Activated B cell treated with CpG ODN at 0.5 μM for 24 hours (primary cell): Measurements from ENCODE around the gene PDZRN3. TPM values are rescaled to one million over a fixed set of nuclear protein-coding genes. Genes with fewer than 3 reads are reported as not detected.
"Not testable (repeated sequence)": the region's sequence is repeated elsewhere in the genome, so short reads cannot be mapped to it uniquely, and the experiment has no call there.

ENCODE experiments used
- ATAC-seq: fragments of 200-7000 bp; cut with Tn5 transposase; one replicate; pipeline ENCODE4 v1.10.0; 2021; ENCODE audit warnings: low read depth, mild to moderate bottlenecking, moderate library complexity
- CTCF ChIA-PET: fragments of 350-600 bp; sonication (Branson Sonifier 250); formaldehyde crosslinking; loops from one replicate; lab custom pipeline; 2021; ENCODE audit warnings: antibody characterized with exemption; lab: Charles Lee
- POLR2A ChIA-PET: fragments of 350-600 bp; sonication (Branson Sonifier 250); formaldehyde crosslinking; loops from one replicate; lab custom pipeline; 2021; ENCODE audit warnings: antibody characterized with exemption; lab: Charles Lee
- DNase-seq: peaks from one replicate; pipeline ENCODE4 v3.0.0; 2022
- H3K27ac Mint-ChIP-seq: one replicate; pipeline ENCODE4 v1.8.0; 2020; ENCODE audit warnings: mixed read lengths
- H3K27me3 Mint-ChIP-seq: one replicate; pipeline ENCODE4 v1.8.0; 2021; ENCODE audit warnings: mixed read lengths
- H3K36me3 Mint-ChIP-seq: one replicate; pipeline ENCODE4 v1.8.0; 2021; ENCODE audit warnings: low read depth, mixed read lengths
- H3K4me1 Mint-ChIP-seq: one replicate; pipeline ENCODE4 v1.8.0; 2021; ENCODE audit warnings: mixed read lengths
- H3K4me3 Mint-ChIP-seq: one replicate; pipeline ENCODE4 v1.8.0; 2020; ENCODE audit warnings: mild to moderate bottlenecking, mixed read lengths
- H3K9me3 Mint-ChIP-seq: one replicate; pipeline ENCODE4 v1.8.0; 2020; ENCODE audit warnings: mixed read lengths
- CTCF ChIP-seq: fragments of 200-600 bp; IDR thresholded peaks from one replicate; pipeline ENCODE4 v1.8.0; 2022; ENCODE audit warnings: antibody characterized with exemption, mild to moderate bottlenecking
- intact Hi-C: fragments of 100-400 bp; cut with micrococcal nuclease; formaldehyde crosslinking; loops from one replicate; pipeline ENCODE4 v1.15.1; 2024
- total RNA-seq: library from RNA; stranded (reverse); gene quantifications from 2 replicates; pipeline ENCODE4 v1.2.3, GENCODE V29; 2022

Gene PDZRN3
- total RNA-seq, 1 donor from 2014 or later, result not detected

DNA sequence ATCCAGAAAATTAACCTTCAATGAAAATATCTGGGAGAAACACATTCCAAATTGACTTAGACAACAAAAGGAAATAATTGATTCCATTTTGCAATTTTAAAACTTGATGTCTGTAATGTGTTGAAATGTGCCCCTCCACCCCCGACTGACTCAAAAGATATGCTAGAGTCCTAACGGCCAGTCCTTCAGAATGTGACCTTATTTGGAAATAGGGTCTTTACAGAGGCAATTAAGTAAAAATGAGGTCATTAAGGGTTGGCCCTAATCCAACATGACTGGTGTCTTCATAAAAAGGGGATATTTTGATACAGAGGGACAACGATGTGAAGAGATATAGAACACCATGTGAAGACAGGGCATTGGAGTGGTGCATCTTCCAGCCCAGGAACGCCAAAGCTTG lies 153.9 kb downstream of the PDZRN3 start:
- ATAC-seq, result no peak
- peaks cover 13% of the 10 kb centered on the region for H3K27me3 Mint-ChIP-seq
- POLR2A ChIA-PET, result no interaction called here

DNA sequence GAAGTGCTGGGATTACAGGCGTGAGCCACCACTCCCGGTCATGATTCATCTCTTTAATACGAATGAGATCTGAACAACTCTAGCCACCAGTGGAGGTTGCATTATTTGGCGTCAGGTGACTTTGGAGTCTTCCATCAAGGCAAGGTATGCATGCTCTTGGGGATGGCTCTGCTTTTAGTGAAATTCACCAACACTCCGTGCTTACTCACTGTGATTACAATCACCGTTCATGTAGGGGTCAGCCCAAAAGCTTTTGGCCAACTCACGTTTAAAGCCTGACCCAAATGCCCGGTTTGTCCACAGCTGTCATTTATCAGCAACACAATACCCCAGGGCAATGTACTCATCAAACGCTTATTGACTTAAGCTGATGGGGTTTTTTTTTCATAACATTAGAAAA lies 155.4 kb downstream of the PDZRN3 start:
- peaks cover 8% of the 10 kb centered on the region for H3K27me3 Mint-ChIP-seq
- H3K27ac Mint-ChIP-seq, result no peak overlapping the region
- CTCF ChIA-PET, result no interaction called here
- intact Hi-C loops, result no loop called here
- POLR2A ChIA-PET, result no interaction called here
- H3K4me3 Mint-ChIP-seq, result no peak overlapping the region
- H3K4me1 Mint-ChIP-seq, result no peaks in the 10 kb centered on the region
- TF ChIP-seq CTCF, result no peak
- no peaks in the 10 kb centered on the region for H3K36me3 Mint-ChIP-seq
- no peak for DNase-seq
- H3K9me3 Mint-ChIP-seq, result no peaks in the 10 kb centered on the region
- no peak for ATAC-seq

More for the DNA sequence above, 153.9 kb downstream of the PDZRN3 start:
- TF ChIP-seq CTCF, result no peak
- Mint-ChIP-seq H3K4me1 (no peaks in the 10 kb centered on the region), H3K27ac (no peak overlapping the region), H3K4me3 (no peak overlapping the region), H3K36me3 (no peaks in the 10 kb centered on the region), H3K9me3 (no peaks in the 10 kb centered on the region)
- CTCF ChIA-PET, result no interaction called here
- intact Hi-C loops, result no loop called here
- DNase-seq, result no peak

GRCh38 chr3:73467211-73467610 lies 157.5 kb downstream of the PDZRN3 start:
- Mint-ChIP-seq H3K36me3 (no peaks in the 10 kb centered on the region), H3K27me3 (peaks cover 8% of the 10 kb centered on the region), H3K4me3 (no peak overlapping the region), H3K27ac (no peak overlapping the region), H3K4me1 (no peaks in the 10 kb centered on the region), H3K9me3 (no peaks in the 10 kb centered on the region)
- ATAC-seq (no peak), DNase-seq (no peak)
- ChIA-PET POLR2A (no interaction called here), CTCF (no interaction called here)
- intact Hi-C loops, result no loop called here
- no peak for TF ChIP-seq CTCF

- H3K4me3 Mint-ChIP-seq, result no peak overlapping the region
- peaks cover 5% of the 10 kb centered on the region for H3K27me3 Mint-ChIP-seq
- H3K4me1 Mint-ChIP-seq, result no peaks in the 10 kb centered on the region
- ChIA-PET POLR2A (no interaction called here), CTCF (no interaction called here)
- ATAC-seq (no peak), DNase-seq (no peak)
- no peak overlapping the region for H3K27ac Mint-ChIP-seq
- intact Hi-C loops, result no loop called here
- H3K9me3 Mint-ChIP-seq, result no peaks in the 10 kb centered on the region
- H3K36me3 Mint-ChIP-seq, result no peaks in the 10 kb centered on the region
- no peak for TF ChIP-seq CTCF
Observed at GRCh38 chr3:73465926-73466325, 158.8 kb downstream of the PDZRN3 start.

- H3K27me3 Mint-ChIP-seq, DNase-seq, H3K27ac Mint-ChIP-seq, POLR2A ChIA-PET, CTCF ChIA-PET, intact Hi-C loops, H3K9me3 Mint-ChIP-seq, H3K4me1 Mint-ChIP-seq, H3K4me3 Mint-ChIP-seq, H3K36me3 Mint-ChIP-seq, ATAC-seq: not testable (repeated sequence)
Observed at GRCh38 chr3:73464126-73464525, 160.6 kb downstream of the PDZRN3 start.

- H3K4me3 Mint-ChIP-seq, result no peak overlapping the region
- H3K27ac Mint-ChIP-seq, result no peak overlapping the region
- H3K36me3 Mint-ChIP-seq, result no peaks in the 10 kb centered on the region
- TF ChIP-seq CTCF, result no peak
- H3K4me1 Mint-ChIP-seq, result no peaks in the 10 kb centered on the region
- DNase-seq, result no peak
- peaks cover 2% of the 10 kb centered on the region for H3K27me3 Mint-ChIP-seq
- ATAC-seq, result no peak
- H3K9me3 Mint-ChIP-seq, result no peaks in the 10 kb centered on the region
- POLR2A ChIA-PET, result no interaction called here
- intact Hi-C loops, result no loop called here
- CTCF ChIA-PET, result no interaction called here
Observed at GRCh38 chr3:73461547-73461946, 163.2 kb downstream of the PDZRN3 start.
